Mucosa of gallbladder (tissue), 1 donor: Measurements from ENCODE around the gene PSD4. TPM values are rescaled to one million over a fixed set of nuclear protein-coding genes. Genes with fewer than 3 reads are reported as not detected.

Experiments
- DNase-seq: peaks from one replicate; pipeline ENCODE4 v3.0.0-alpha.2; 2020; ENCODE audit warnings: low spot score
- total RNA-seq: library from RNA; stranded (reverse); gene quantifications from one replicate; pipeline ENCODE4 v1.2.1, GENCODE V29; 2021
- donor health status: DM: no; HTN: no; CAD: no.

Gene PSD4
- total RNA-seq, 1 donor from 2014 or later: 70.3 TPM

GRCh38 chr2:113167962-113168340, 5.8 kb upstream of the PSD4 start:
- no peak for DNase-seq

- no peak for DNase-seq
Measured at GRCh38 chr2:113169002-113169530, 4.7 kb upstream of the PSD4 start.

- no peak for DNase-seq
Measured at GRCh38 chr2:113169586-113169985, 4.2 kb upstream of the PSD4 start.

- DNase-seq: no peak
Measured at GRCh38 chr2:113171334-113172075, 2.3 kb upstream of the PSD4 start.

- no peak for DNase-seq
Measured at GRCh38 chr2:113172721-113173541, 840 bp upstream of the PSD4 start.

- no peak for DNase-seq
Measured at GRCh38 chr2:113174376-113174750, 592 bp downstream of the PSD4 start.

- no peak for DNase-seq
Measured at GRCh38 chr2:113175042-113175628, 1.4 kb downstream of the PSD4 start.

GRCh38 chr2:113175736-113176695, 2.2 kb downstream of the PSD4 start:
- DNase-seq: no peak

- DNase-seq: no peak
Measured at GRCh38 chr2:113176696-113177355, 3.1 kb downstream of the PSD4 start.

GRCh38 chr2:113178069-113178746, 4.4 kb downstream of the PSD4 start:
- DNase-seq: no peak

- DNase-seq: no peak
Measured at GRCh38 chr2:113178891-113179290, 5.1 kb downstream of the PSD4 start.

GRCh38 chr2:113179446-113180045, 5.8 kb downstream of the PSD4 start:
- DNase-seq: no peak

GRCh38 chr2:113180131-113180946, 6.6 kb downstream of the PSD4 start:
- DNase-seq: no peak

GRCh38 chr2:113181258-113182051, 7.7 kb downstream of the PSD4 start:
- no peak for DNase-seq

- DNase-seq: no peak
Measured at GRCh38 chr2:113182471-113183260, 8.9 kb downstream of the PSD4 start.

GRCh38 chr2:113183264-113183663, 9.5 kb downstream of the PSD4 start:
- no peak for DNase-seq

- DNase-seq: no peak
Measured at GRCh38 chr2:113183703-113184102, 9.9 kb downstream of the PSD4 start.
